Measurements from ENCODE around the gene SLIT3. TPM values are rescaled to one million over a fixed set of nuclear protein-coding genes. Genes with fewer than 3 reads are reported as not detected.

Gene SLIT3
- total and polyA plus RNA-seq, 9 of the 15 experiments (the other 6 are each of a cell fraction or from before 2014, with no cell fraction given), result 0.01 to 0.04 TPM; not detected in 7

- H3K36me3 ChIP-seq (ENCODE audit: control insufficient read depth, insufficient read depth, low read length), result no peaks in the 10 kb centered on the region
- CTCF ChIA-PET (ENCODE audit: low intra/inter-chr PET ratio), result no interaction called here
- H4K20me1 ChIP-seq (replicated peaks; ENCODE audit: control insufficient read depth, insufficient read depth, low read length), result no peaks in the 10 kb centered on the region
- H3K9me3 ChIP-seq (replicated peaks; ENCODE audit: control insufficient read depth, insufficient read depth, low read depth, low read length), result no peaks in the 10 kb centered on the region
- TF ChIP-seq ZNF121 (CRISPR knock-in tag; conservative IDR thresholded peaks at IDR 0.05), result no peak
- no peak for TF ChIP-seq FOXK1 (CRISPR knock-in tag; IDR thresholded peaks at IDR 0.05; ENCODE audit: borderline replicate concordance)
- no peak for TF ChIP-seq RAD21 (CRISPR knock-in tag; conservative IDR thresholded peaks at IDR 0.05 in 1 of 2, IDR thresholded peaks at IDR 0.05 in 1 of 2)
- no peak for TF ChIP-seq TSHZ1 (CRISPR knock-in tag; IDR thresholded peaks at IDR 0.05)
- intact Hi-C loops (cut with micrococcal nuclease) (no loop called here), in situ Hi-C loops (cut with MboI) (no loop called here)
- POLR2A ChIA-PET, result no interaction called here
- H2AFZ ChIP-seq (ENCODE audit: low read depth, low read length), result no peak overlapping the region
- no peaks in the 10 kb centered on the region for H3K9me1 ChIP-seq (ENCODE audit: control insufficient read depth, insufficient read depth, low read length)
- no peak overlapping the region for H3K4me2 ChIP-seq (ENCODE audit: insufficient read depth, low read length)
- no peak overlapping the region for H3K9ac ChIP-seq (ENCODE audit: insufficient read depth in 1 of 2, low read depth in 2 of 2, low read length in 2 of 2)
- no peak for ATAC-seq
- H3K27me3 ChIP-seq (ENCODE audit: control insufficient read depth in 2 of 2, insufficient read depth in 2 of 2, low read length in 2 of 2), result no peaks in the 10 kb centered on the region
- H3K4me1 ChIP-seq (replicated peaks in 1 of 2; ENCODE audit: control insufficient read depth in 2 of 2, insufficient read depth in 2 of 2, low read length in 2 of 2), result no peaks in the 10 kb centered on the region
- no peak overlapping the region for H3K4me3 ChIP-seq
- no TSS peak for BruUV-seq (replicated peaks)
- no peak for FAIRE-seq
- no peak overlapping the region for H3K27ac ChIP-seq (ENCODE audit: extremely low read depth, low read depth, low read length)
- H3K79me2 ChIP-seq (ENCODE audit: control insufficient read depth, insufficient read depth, low read length), result no peaks in the 10 kb centered on the region
- no peak for DNase-seq (ENCODE audit: extremely low read depth in 1 of 4, low spot score in 3 of 4)
These were observed 40.6 kb upstream of the SLIT3 start for GRCh38 chr5:169341556-169341955.
